Psoas muscle (tissue), 8 donors: Measurements from ENCODE around the gene VRTN. TPM values are rescaled to one million over a fixed set of nuclear protein-coding genes. Genes with fewer than 3 reads are reported as not detected.

Source experiments
- ATAC-seq, 4 donors: fragments of 200-7000 bp; cut with Tn5 transposase; one replicate each; pipeline ENCODE4 v1.9.1; 2020; ENCODE audit warnings: moderate library complexity in 3 of 4, mild to moderate bottlenecking in 2 of 4
- DNase-seq, 2 donors: peaks; one replicate each; pipeline ENCODE4 v3.0.0-alpha.2; 2020
- H3K27ac ChIP-seq: fragments of 200-600 bp; one replicate; pipeline ENCODE4 v1.8.0; 2022
- H3K27me3 ChIP-seq, 3 donors: fragments of 200-600 bp in 1 of 3; one replicate each; pipeline versions ENCODE4 v1.6.1 to v1.8.0; 2013 to 2022; ENCODE audit warnings: low read length in 2 of 3, mild to moderate bottlenecking in 2 of 3, moderate library complexity in 1 of 3; ENCODE audit not compliant: insufficient read depth in 3 of 3
- H3K36me3 ChIP-seq, 2 donors: fragments of 200-600 bp in 1 of 2; one replicate each; pipeline versions ENCODE4 v1.6.1 to v1.8.0; 2013 to 2022; ENCODE audit warnings: low read depth in 1 of 2, mild to moderate bottlenecking in 1 of 2, moderate library complexity in 1 of 2; ENCODE audit not compliant: insufficient read depth in 1 of 2
- H3K4me1 ChIP-seq: fragments of 200-600 bp; one replicate; pipeline ENCODE4 v1.8.0; 2022
- H3K4me3 ChIP-seq: fragments of 200-600 bp; one replicate; pipeline ENCODE4 v1.8.0; 2022; ENCODE audit warnings: mild to moderate bottlenecking
- H3K9me3 ChIP-seq: fragments of 200-600 bp; one replicate; pipeline ENCODE4 v1.8.0; 2022
- CTCF ChIP-seq: fragments of 200-600 bp; IDR thresholded peaks from one replicate; pipeline ENCODE4 v1.8.0; 2022; ENCODE audit warnings: antibody characterized with exemption
- WGBS, 3 donors: extraction: QIAGEN DNeasy Blood & Tissue Kit; methylation state at CpG; one replicate each; pipeline versions ENCODE4 v1.1.6 to v1.1.7; 2013; 5-methylcytosine and 5-hydroxymethylcytosine counted together
- intact Hi-C, 2 donors: fragments of 100-400 bp; cut with DNase I; formaldehyde crosslinking; loops; one replicate each; pipeline versions ENCODE4 v1.11.0 to v1.14.2; 2022
- polyA plus RNA-seq, 3 donors: library from polyadenylated mRNA; stranded (reverse); fragments of 200-250 nt; gene quantifications; one replicate each; pipeline ENCODE4 v1.2.3, GENCODE V29; 2013
- total RNA-seq, 4 donors: library from RNA; stranded (reverse); fragmentation: NEBNext Ultra II Directional in 2 of 4; extraction: Animal tissue kit (Norgen Biotek cat#: 25700) in 2 of 4; gene quantifications; one replicate each; pipeline versions ENCODE4 v1.2.1 to v1.2.4, GENCODE V29; 2021 to 2023
- donor health status: healthy with polysubstance abuse.
- donor health status: DM: no; HTN: no; CAD: no; lungs with moderate emphysema.
- donor health status: Bipolar disorder and iron deficiency.
- donor health status: healthy.
- donor health status: DM: yes; HTN: yes; CAD: no.
- donor health status: DM: no; HTN: no; CAD: no.
- donor health status: DM: no; HTN: no; CAD: no.
- donor health status: DM: yes; HTN: yes; CAD: no.

VRTN gene
- total and polyA plus RNA-seq, 7 donors = not detected

GRCh38 chr14:74409441-74409840 lies 61.2 kb downstream of the VRTN start:
- ATAC-seq (no peak), DNase-seq (no peak)
- no peak overlapping the region for H3K4me3 ChIP-seq
- intact Hi-C loops = no loop called here
- H3K27me3 ChIP-seq = peaks cover 0 to 8% (median 0%) of the 10 kb centered on the region in 3 donors
- no peaks in the 10 kb centered on the region for H3K4me1 ChIP-seq
- H3K36me3 ChIP-seq = no peaks in the 10 kb centered on the region
- H3K9me3 ChIP-seq = no peaks in the 10 kb centered on the region
- H3K27ac ChIP-seq = no peak overlapping the region
- no peak for TF ChIP-seq CTCF
- WGBS, 3 donors = 64 to 78% (median 70%) methylated on average over 6 of the region's 6 CpGs

Other genes with a start within 250 kb of the VRTN start
- gene VSX2, start 109.0 kb upstream of the VRTN start, total RNA-seq = not detected
- not detected for gene VSX2, start 109.0 kb upstream of the VRTN start, polyA plus RNA-seq
- gene ABCD4, start 45.5 kb upstream of the VRTN start, total RNA-seq = 10 to 100 TPM; 11.6 to 26.2 (median 15.4) TPM
- 10 to 100 TPM; 11.4 to 17.4 (median 15.3) TPM for gene ABCD4, start 45.5 kb upstream of the VRTN start, polyA plus RNA-seq
- gene SYNDIG1L, start 77.7 kb downstream of the VRTN start, total RNA-seq = not detected
- gene SYNDIG1L, start 77.7 kb downstream of the VRTN start, polyA plus RNA-seq = not detected
- gene NPC2, start 144.8 kb downstream of the VRTN start, total RNA-seq = 10 to 100 TPM; 31.6 to 42.5 (median 35.0) TPM
- 10 to 100 TPM; 28.2 to 30.7 (median 29.3) TPM for gene NPC2, start 144.8 kb downstream of the VRTN start, polyA plus RNA-seq
- gene ISCA2, start 145.3 kb downstream of the VRTN start, total RNA-seq = 10 to 100 TPM; 24.5 to 38.8 (median 26.0) TPM
- gene ISCA2, start 145.3 kb downstream of the VRTN start, polyA plus RNA-seq = 10 to 100 TPM; 19.9 to 26.9 (median 24.5) TPM